ENCODE measurements around the gene TSPYL6.

DNA sequence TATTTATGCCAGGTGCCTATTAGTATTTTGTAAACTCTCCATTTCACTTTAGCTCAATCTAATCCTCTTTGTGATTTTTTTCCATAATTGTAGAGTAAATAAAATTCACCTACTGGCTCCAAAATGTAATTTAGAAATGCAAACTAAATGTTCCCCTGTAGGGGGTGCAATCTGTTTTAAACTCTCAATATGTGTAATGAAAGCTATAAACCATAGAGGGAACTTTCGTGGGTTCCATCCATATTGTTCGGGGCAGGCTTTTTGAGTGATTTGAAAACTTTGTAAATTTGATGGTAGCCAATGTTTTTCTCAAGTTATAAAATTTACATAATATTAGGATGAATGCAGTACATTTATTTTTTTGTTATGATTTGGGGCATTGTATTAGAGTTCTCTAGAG is 49.4 kb downstream of the TSPYL6 start:
- TF ChIP-seq, protein P1, sequence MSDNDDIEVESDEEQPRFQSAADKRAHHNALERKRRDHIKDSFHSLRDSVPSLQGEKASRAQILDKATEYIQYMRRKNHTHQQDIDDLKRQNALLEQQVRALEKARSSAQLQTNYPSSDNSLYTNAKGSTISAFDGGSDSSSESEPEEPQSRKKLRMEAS (IDR thresholded peaks at IDR 0.05) = no peak
- TF ChIP-seq EP300 (IDR thresholded peaks at IDR 0.05; ENCODE audit: borderline replicate concordance in 1 of 2, low read depth in 2 of 2, low read length in 2 of 2) = no peak
- TF ChIP-seq MAFK (IDR thresholded peaks at IDR 0.05; ENCODE audit: low read depth, low read length) = no peak
- TF ChIP-seq, protein P2, sequence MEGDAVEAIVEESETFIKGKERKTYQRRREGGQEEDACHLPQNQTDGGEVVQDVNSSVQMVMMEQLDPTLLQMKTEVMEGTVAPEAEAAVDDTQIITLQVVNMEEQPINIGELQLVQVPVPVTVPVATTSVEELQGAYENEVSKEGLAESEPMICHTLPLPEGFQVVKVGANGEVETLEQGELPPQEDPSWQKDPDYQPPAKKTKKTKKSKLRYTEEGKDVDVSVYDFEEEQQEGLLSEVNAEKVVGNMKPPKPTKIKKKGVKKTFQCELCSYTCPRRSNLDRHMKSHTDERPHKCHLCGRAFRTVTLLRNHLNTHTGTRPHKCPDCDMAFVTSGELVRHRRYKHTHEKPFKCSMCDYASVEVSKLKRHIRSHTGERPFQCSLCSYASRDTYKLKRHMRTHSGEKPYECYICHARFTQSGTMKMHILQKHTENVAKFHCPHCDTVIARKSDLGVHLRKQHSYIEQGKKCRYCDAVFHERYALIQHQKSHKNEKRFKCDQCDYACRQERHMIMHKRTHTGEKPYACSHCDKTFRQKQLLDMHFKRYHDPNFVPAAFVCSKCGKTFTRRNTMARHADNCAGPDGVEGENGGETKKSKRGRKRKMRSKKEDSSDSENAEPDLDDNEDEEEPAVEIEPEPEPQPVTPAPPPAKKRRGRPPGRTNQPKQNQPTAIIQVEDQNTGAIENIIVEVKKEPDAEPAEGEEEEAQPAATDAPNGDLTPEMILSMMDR (IDR thresholded peaks at IDR 0.05; ENCODE audit: control extremely low read depth in 1 of 3, insufficient read depth in 1 of 3, low read depth in 1 of 3, low read length in 3 of 3) = peak in 2 of 3 experiments; percentile 24 to 37; a peak in 2 of 4 replicates
- TF ChIP-seq, protein P3, sequence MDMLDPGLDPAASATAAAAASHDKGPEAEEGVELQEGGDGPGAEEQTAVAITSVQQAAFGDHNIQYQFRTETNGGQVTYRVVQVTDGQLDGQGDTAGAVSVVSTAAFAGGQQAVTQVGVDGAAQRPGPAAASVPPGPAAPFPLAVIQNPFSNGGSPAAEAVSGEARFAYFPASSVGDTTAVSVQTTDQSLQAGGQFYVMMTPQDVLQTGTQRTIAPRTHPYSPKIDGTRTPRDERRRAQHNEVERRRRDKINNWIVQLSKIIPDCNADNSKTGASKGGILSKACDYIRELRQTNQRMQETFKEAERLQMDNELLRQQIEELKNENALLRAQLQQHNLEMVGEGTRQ (IDR thresholded peaks at IDR 0.05; ENCODE audit: low read length) = no peak
- TF ChIP-seq GTF2F1 (IDR thresholded peaks at IDR 0.05; ENCODE audit: borderline replicate concordance, low read depth, low read length) = no peak
- no peak for TF ChIP-seq POLR2AphosphoS5 (IDR thresholded peaks at IDR 0.05; ENCODE audit: low read depth, low read length)
- TF ChIP-seq CHD2 (IDR thresholded peaks at IDR 0.05; ENCODE audit: low read length) = no peak
- TF ChIP-seq NANOG (IDR thresholded peaks at IDR 0.05; ENCODE audit: insufficient read depth, low read depth, low read length, poor library complexity, severe bottlenecking) = no peak
- TF ChIP-seq TAF1 (IDR thresholded peaks at IDR 0.05; ENCODE audit: low read depth, low read length) = no peak
- TF ChIP-seq POLR2A (IDR thresholded peaks at IDR 0.05; ENCODE audit: control extremely low read depth in 1 of 2, low read depth in 2 of 2, low read length in 2 of 2) = no peak
- TF ChIP-seq ZNF274 (IDR thresholded peaks at IDR 0.05; ENCODE audit: borderline replicate concordance, extremely low read depth, low read length) = no peak

Data from H1 (cell line).